Heart left ventricle (tissue), 16 donors: Measurements from ENCODE around the gene DLX3. TPM values are rescaled to one million over a fixed set of nuclear protein-coding genes. Genes with fewer than 3 reads are reported as not detected.

Source experiments
- ATAC-seq, 4 donors: fragments of 200-7000 bp; cut with Tn5 transposase; one replicate each; pipeline ENCODE4 v1.9.1; 2020 to 2022; ENCODE audit warnings: moderate library complexity in 4 of 4, mild to moderate bottlenecking in 3 of 4, moderate number of reproducible peaks in 1 of 4
- DNase-seq, 5 donors: peaks; one replicate each; pipeline ENCODE4 v3.0.0-alpha.2; 2020
- H3K27ac ChIP-seq, 12 donors: fragments of 200-600 bp; sonication (generic) in 4 of 12; one replicate each; pipeline versions ENCODE4 v1.5.0 to v1.8.0; 2016 to 2022; ENCODE audit warnings: mild to moderate bottlenecking in 2 of 12
- H3K27me3 ChIP-seq, 9 donors: fragments of 200-600 bp; sonication (generic) in 2 of 9; one replicate each; pipeline versions ENCODE4 v1.5.1 to v1.8.0; 2016 to 2022; ENCODE audit warnings: mild to moderate bottlenecking in 3 of 9
- H3K36me3 ChIP-seq, 9 donors: fragments of 200-600 bp; sonication (generic) in 2 of 9; one replicate each; pipeline versions ENCODE4 v1.5.0 to v1.8.0; 2018 to 2022; ENCODE audit warnings: mild to moderate bottlenecking in 2 of 9
- H3K4me1 ChIP-seq, 12 donors: fragments of 200-600 bp; sonication (generic) in 4 of 12; one replicate each; pipeline versions ENCODE4 v1.5.0 to v1.8.0; 2016 to 2022; ENCODE audit warnings: mild to moderate bottlenecking in 3 of 12
- H3K4me3 ChIP-seq, 12 donors: fragments of 200-600 bp; sonication (generic) in 4 of 12; one replicate each; pipeline versions ENCODE4 v1.5.0 to v1.8.0; 2017 to 2022; ENCODE audit warnings: mild to moderate bottlenecking in 9 of 12, moderate library complexity in 4 of 12
- H3K9me3 ChIP-seq, 12 donors: fragments of 200-600 bp; sonication (generic) in 4 of 12; one replicate each; pipeline versions ENCODE4 v1.5.0 to v1.8.0; 2016 to 2022; ENCODE audit warnings: mild to moderate bottlenecking in 1 of 12
- CTCF ChIP-seq, 12 donors: fragments of 200-600 bp; sonication (generic) in 4 of 12; IDR thresholded peaks; one replicate each; pipeline versions ENCODE4 v1.5.0 to v1.8.0; 2018 to 2022; ENCODE audit warnings: antibody characterized with exemption in 12 of 12, mild to moderate bottlenecking in 5 of 12
- POLR2A ChIP-seq, 2 donors: fragments of 450-650 bp; IDR thresholded peaks; one replicate each; pipeline ENCODE4 v1.6.1; 2017; ENCODE audit warnings: antibody characterized with exemption in 2 of 2, mild to moderate bottlenecking in 2 of 2, moderate library complexity in 2 of 2
- WGBS, 4 donors: extraction: QIAGEN DNeasy Blood & Tissue Kit in 2 of 4; methylation state at CpG; one replicate each; pipeline versions ENCODE4 v1.1.5 to v1.1.7; 2013 to 2018; 5-methylcytosine and 5-hydroxymethylcytosine counted together
- intact Hi-C, 10 donors: fragments of 100-400 bp; cut with DNase I; formaldehyde crosslinking; loops; one replicate each; pipeline versions ENCODE4 v1.11.1 to v1.14.2; 2022
- polyA plus RNA-seq, 2 donors: library from polyadenylated mRNA; stranded (reverse); fragments of 200-250 nt; gene quantifications; one replicate each; pipeline ENCODE4 v1.2.3, GENCODE V29; 2013
- total RNA-seq, 9 donors: library from RNA; depleted of rRNA in 2 of 9; stranded (reverse); fragments of >200 nt in 2 of 9; fragmentation: NEBNext Ultra II Directional in 3 of 9; extraction: Animal tissue kit (Norgen Biotek cat#: 25700) in 3 of 9; gene quantifications; one replicate each; pipeline versions ENCODE4 v1.1.0 to v1.2.4, GENCODE V29; 2016 to 2023
- donor health status: ischemic (EF 13 %, LVEDD 7.1; RV severe dilation, severe dysfunction).
- donor health status: healthy with polysubstance abuse.
- donor health status: DM: no; HTN: yes; CAD: no.
- donor health status: DM: no; HTN: no; CAD: no.
- donor health status: ischemic (EF 25% LVEDD 6.9; RV normal size, moderate dysfunction).
- donor health status: ischemic (EF 25% LVEDD 5.7; RV mildly dilated, moderate dysfunction).
- donor health status: healthy.
- donor health status: DM: yes; HTN: yes; CAD: no.
- donor health status: ischemic (EF 35%, LVEDD 5.7; RV mildly dilated, moderate dysfunction).
- donor health status: nonischemic (EF 11% LVEDD 7.7; RV severe dilation, severe dysfunction).
- donor health status: DM: yes; HTN: yes; CAD: no.
- donor health status: PGD.
- donor health status: ischemic (EF 29% LVEDD 5.4; RV normal size, mild dysfunction).
- donor health status: nonischemic (EF 23%, LVEDD 6.1; RV moderate dilation, normal function).

Gene DLX3
- total and polyA plus RNA-seq, 11 donors: 0.08 to 0.61 (median 0.09) TPM; not detected in 6

GRCh38 chr17:49955157-49955556, 39.9 kb downstream of the DLX3 start:
- ATAC-seq (no peak), DNase-seq (no peak)
- 78 to 84% (median 80%) methylated on average over 1 of the region's 1 CpG for WGBS, 4 donors
- Histone ChIP-seq H3K27ac (no peak overlapping the region), H3K4me1 (peaks cover 0 to 3% (median 0%) of the 10 kb centered on the region in 12 donors), H3K4me3 (no peak overlapping the region), H3K36me3 (no peaks in the 10 kb centered on the region), H3K27me3 (peaks cover 0 to 57% (median 15%) of the 10 kb centered on the region in 9 donors), H3K9me3 (no peaks in the 10 kb centered on the region)
- TF ChIP-seq CTCF (IDR thresholded peaks at IDR 0.05) (no peak), POLR2A (IDR thresholded peaks at IDR 0.05) (no peak)
- intact Hi-C loops: no loop called here

- intact Hi-C loops: loop anchor here in 6 of 10 donors (1.0 to 5.0 kb wide), 3 partner anchors 43 to 44 kb away; partner anchors contain the start of gene DLX3 (in 3 of the 6)
- Histone ChIP-seq H3K9me3 (no peaks in the 10 kb centered on the region), H3K27me3 (peaks cover 0 to 59% (median 16%) of the 10 kb centered on the region in 9 donors), H3K36me3 (no peaks in the 10 kb centered on the region), H3K4me3 (no peak overlapping the region), H3K27ac (no peak overlapping the region), H3K4me1 (peaks cover 0 to 3% (median 0%) of the 10 kb centered on the region in 12 donors)
- DNase-seq (no peak), ATAC-seq (peak in 2 of 4 donors; percentile 20 to 37)
- 69 to 76% (median 72%) methylated on average over 7 to 8 of the region's 8 CpGs for WGBS, 4 donors
- TF ChIP-seq CTCF (IDR thresholded peaks at IDR 0.05) (no peak), POLR2A (IDR thresholded peaks at IDR 0.05) (no peak)
Observed at GRCh38 chr17:49952912-49953497, 42.0 kb downstream of the DLX3 start.

- H3K9me3 ChIP-seq: no peaks in the 10 kb centered on the region
- ATAC-seq (peak in 3 of 4 donors; percentile 70 to 79 (median 74)), DNase-seq (peak; percentile 46 to 82 (median 60))
- H3K36me3 ChIP-seq: no peaks in the 10 kb centered on the region
- TF ChIP-seq CTCF (IDR thresholded peaks at IDR 0.05) (peak; percentile 43 to 82 (median 69)), POLR2A (IDR thresholded peaks at IDR 0.05) (no peak)
- intact Hi-C loops: loop anchor here in 6 of 10 donors (1.0 to 5.0 kb wide), 3 partner anchors 44 to 45 kb away; partner anchors contain the start of gene DLX3 (in 3 of the 6)
- peaks cover 0 to 3% (median 0%) of the 10 kb centered on the region in 12 donors for H3K4me1 ChIP-seq
- no peak overlapping the region for H3K27ac ChIP-seq
- no peak overlapping the region for H3K4me3 ChIP-seq
- 41 to 52% (median 44%) methylated on average over 5 to 7 of the region's 7 CpGs for WGBS, 4 donors
- peaks cover 0 to 60% (median 17%) of the 10 kb centered on the region in 9 donors for H3K27me3 ChIP-seq
Observed at GRCh38 chr17:49952209-49952911, 42.7 kb downstream of the DLX3 start.
